Measurements from ENCODE around the gene TNFAIP3.

- no peak for TF ChIP-seq EZH2 (IDR thresholded peaks at IDR 0.05)
- TF ChIP-seq CTCF (IDR thresholded peaks at IDR 0.05) = no peak
Observed at GRCh38 chr6:137907170-137907569, 40.1 kb downstream of the TNFAIP3 start.
